HG02610 (cell line): ENCODE measurements around the gene CSTA.
A peak's percentile ranks its signal among the peaks of the same experiment; 100 is the strongest.

Experiments used
- ATAC-seq: cut with Tn5 transposase; IDR thresholded peaks from one replicate; pipeline ENCODE4 v1.9.1; 2021; ENCODE audit warnings: mild to moderate bottlenecking, moderate library complexity; ENCODE audit not compliant: unreplicated experiment

CSTA gene

DNA sequence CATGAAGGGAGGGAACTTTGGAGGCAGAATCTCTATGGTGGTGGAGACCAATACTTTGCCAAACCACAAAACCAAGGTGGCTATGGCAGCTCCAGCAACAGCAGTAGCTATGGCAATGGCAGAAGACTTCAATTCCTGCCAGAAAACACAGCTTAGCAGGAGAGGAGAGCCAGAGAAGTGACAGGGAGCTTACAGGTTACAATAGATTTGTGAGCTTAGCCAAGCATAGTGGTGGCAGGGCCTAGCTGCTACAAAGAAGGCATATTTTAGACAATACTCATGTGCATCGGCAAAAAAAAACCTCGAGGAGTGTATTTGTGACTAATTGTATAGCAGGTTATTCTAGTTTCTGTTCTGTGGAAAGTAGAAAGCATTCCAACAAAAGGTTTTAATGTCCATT is 6.4 kb upstream of the CSTA start:
- ATAC-seq, result no peak

DNA sequence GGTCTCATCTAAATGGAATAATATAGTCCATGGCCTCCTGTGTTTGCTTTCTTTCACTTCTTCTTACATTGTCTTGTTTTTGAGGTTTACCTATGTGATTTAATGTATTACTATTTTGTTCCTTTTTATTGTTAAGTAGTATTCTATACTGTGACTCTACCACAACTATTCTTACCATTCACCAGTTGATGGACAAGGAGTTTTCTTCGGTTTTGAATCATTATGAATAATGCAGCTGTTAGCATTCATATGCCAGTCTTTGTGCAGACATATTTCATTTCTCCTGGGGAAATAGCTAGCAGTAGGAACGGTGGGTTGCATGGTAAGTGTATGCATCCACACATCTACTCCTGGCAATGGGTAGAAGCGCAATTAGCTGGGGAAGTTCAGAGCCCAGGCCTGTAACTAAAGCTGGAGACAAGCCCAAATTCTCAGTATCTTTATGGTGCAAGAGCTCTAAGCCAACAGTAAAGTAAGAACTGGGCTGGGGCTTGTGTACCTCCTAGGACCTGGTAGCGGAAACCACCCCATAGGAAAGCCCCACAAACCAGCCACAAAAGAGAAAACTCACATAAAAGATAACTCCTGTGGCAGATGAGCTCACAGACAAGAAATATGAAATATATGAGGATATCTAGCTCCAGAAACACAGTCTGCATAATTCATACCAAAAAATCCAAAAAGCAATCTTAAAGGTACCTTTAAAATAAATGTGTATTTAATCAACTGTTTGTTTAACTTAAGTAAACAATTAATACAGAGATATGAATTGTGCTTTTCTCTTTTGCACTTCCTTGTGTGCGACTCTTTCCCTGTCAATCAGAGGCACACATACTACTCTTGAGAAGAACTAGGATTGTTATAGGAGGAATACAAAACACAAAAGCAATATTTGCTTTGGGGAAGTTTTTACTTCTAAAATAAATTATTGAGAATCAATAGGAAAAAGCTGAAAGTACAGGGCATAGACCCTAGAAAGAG is 2.7 kb upstream of the CSTA start:
- ATAC-seq, result peak; percentile 88

DNA sequence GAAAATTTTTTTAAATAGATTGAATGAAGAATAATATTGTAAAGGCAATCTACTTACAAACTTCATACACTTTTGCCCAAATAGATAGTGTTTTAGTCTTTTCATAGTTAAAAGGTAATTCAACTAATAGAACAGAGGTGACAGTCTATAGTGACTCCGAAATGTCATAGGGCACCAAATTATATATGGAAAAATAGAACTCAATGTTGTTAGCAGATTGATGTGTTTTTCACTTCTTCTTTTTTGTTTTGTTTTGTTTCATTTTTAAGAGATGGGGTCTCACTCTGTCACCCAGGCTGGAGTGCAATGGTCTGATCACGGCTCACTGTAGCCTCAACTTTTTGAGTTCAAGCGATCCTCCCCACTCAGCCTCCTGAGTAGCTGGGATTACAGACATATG is 721 bp downstream of the CSTA start:
- no peak for ATAC-seq

DNA sequence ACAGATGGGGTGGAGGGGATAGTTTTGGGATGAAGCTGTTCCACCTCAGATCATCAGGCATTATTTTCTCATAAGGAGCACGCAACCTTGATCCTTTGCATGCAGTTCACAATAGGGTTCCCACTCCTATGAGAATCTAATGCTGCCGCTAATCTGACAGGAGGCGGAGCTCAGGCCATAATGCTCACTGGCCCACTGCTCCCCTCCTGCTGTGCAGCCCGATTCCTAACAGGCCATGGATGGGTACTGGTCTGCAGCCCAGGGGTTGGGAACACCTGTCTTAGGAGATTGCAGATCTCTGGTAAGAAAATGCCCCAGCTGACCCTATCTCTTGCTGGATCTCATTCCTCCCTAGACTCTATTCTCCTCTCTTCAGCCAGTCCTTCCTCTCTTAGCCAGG is 6.8 kb downstream of the CSTA start:
- ATAC-seq, result no peak

DNA sequence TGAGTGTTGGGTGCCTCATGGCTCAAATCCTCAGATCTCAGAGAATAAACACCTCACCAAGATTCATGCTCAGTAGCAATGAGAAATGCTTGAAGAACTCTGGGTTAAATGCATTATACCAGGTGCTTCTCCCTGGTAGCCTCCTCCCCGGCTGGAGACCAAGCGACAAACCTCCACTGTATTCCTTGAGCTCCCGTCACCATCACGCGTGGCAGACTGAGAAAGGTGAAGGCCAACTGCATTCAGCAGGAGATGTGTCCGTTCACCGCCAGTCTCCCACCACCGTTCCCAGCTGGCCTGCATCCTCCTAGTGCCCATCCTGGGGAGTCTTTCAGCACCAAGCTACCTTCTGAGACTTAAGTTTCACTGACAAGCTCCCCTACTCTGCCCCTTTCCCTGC is 7.5 kb downstream of the CSTA start:
- no peak for ATAC-seq

DNA sequence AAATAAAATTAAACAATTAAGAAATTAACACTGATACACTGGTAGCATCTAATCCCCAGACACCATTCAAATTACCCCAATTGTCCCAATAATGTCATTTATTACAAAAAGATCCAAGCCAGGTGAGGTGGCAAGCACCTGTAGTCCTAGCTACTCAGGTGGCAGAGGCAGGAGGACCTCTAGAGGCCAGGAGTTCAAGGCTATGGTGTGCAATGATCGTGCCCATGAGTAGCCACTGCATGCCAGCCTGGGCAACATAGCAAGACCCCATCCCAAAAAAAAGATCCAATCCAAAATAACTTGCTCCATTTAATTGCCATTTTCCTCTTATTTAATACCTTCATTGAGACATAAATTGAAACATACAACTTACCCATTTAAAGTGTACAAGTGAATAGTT is 17.8 kb downstream of the CSTA start:
- ATAC-seq, result no peak

DNA sequence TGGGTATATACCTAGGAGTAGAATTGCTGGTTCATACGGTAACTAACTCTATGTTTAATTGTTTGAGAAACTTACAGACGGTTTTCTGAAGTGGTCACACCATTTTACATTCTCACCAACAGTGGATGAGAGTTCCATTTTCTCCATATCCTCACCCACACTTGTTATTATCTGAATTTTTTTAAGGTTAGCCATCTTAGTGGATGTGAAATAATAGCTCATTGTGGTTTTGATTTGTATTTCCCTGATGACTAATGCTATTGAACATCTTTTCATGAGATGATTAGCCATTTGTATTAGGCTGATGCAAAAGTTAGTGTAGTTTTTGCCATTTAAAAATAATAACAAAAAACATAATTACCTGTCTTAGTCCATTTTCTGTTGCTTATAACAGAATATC is 18.6 kb downstream of the CSTA start:
- ATAC-seq, result no peak

DNA sequence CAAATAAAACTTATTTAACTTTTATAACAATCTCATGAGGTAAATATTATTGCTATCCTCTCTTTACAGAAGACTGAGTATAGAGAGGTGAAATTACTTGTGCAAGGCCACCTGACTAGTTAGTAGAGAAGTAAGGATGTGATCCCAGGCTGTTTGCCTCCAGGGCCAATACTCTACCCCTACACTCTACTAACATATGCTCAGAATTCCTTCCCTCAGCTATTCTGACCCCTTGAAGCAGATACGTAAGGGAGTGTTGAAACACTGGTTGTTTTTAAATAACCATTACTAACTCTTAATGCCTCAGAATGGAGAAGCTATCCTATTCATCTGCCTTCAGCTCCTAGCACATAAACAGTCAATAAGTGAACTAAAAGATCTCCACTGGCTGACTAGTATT is 24.1 kb downstream of the CSTA start:
- ATAC-seq, result no peak

DNA sequence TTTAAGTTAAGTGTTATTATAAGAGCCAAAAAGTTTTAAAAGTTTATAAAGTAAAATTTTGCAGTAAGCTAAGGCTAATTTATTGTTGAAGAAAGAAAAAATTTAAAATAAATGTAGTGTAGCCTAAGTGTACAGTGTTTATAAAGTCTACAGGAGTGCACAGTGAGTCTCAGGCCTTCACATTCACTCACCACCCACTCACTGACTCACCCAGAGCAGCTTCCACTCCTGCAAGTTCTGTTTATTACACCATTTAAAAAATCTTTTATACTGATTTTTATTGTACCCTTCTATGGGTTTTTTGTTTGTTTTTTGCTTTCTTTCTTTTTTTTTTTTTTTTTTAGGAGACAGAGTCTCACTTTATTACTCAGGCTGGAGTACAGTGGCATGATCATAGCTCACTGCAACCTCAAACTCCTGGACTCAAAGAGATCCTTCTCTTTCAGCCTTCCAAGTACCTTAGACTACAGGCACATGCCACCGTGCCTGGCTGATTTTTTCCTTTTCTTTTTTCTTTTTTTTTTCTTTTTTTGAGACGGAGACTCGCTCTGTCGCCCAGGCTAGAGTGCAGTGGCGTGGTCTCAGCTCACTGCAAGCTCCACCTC is 25.9 kb downstream of the CSTA start:
- ATAC-seq, result no peak

DNA sequence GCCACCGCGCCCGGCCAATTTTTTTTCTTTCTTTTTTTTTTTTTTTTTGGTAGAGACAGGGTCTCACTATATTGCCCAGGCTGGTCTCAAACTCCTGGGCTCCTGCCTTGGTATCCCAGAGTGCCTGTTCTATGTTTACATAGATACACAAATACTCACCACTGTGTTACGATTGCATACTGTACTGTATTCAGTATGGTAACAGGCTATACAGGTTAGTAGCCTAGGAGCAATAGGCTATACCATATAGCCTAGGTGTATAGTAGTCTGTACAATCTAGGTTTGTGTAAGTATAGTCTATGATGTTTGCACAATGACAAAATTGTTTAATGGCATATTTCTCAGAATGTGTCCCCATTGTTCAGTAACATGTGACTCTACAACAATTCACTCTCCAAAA is 26.6 kb downstream of the CSTA start:
- no peak for ATAC-seq

DNA sequence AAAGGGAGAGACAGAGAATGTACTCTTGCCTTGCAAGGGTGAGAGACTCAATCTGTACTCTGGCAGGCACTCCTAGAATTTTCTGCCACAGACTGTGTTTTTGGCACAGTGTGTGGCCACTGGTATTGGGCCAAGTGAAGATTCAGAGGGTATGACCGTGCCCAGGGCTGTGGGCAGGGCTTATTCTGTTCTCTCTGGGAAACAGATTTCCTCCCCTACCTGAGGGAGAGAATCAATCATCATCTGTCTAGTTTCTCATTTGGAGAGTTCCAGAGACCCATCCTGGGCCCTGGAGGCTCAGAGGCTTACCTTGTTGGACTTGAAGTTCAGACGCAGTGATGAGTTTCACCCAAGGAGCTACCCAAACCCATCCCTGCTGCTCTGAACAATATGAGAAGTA is 28.2 kb downstream of the CSTA start:
- ATAC-seq, result no peak

DNA sequence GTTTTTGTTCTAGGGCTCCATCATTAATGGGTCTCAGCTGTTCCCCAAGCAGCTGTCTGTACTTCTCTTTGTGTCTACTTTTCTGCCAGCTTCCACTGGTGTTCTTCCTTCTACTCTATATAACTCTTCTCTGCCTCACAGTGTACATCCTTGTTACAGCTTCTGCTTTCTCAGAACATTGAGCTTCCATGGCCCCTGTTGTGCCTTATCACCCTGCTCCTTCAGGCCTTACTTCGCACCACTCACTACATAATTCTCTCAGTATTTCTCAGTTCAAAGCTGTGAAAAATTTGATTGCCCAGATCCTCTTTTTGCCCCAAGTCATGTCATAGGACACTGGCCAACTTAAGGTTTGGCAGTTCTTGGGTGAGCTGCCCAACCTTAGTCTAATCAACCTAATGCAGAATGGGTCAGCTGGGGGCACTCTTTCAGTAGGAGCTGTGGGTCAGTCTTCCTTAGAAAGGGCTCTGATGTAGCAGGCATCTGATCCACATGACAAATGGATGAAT is 28.9 kb downstream of the CSTA start:
- no peak for ATAC-seq

DNA sequence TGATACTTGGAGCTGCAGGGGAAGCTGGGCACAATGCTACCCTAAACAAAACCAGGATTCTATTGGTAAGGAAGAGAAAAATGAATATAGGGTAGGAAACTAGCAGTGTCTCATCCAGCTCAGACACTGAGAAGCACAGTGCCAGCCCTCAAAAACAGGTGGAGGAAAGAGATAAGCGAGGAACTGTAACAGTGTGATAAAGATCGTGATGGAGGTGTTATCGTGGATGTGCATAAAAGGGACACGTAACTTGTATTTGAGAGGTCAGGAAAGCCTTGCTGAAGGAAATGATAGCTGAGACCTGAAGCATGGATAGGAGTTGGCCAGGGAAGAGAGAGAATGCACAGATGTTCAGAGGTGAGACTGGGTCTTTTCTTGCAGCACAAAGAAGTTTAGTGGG is 30.6 kb downstream of the CSTA start:
- no peak for ATAC-seq

DNA sequence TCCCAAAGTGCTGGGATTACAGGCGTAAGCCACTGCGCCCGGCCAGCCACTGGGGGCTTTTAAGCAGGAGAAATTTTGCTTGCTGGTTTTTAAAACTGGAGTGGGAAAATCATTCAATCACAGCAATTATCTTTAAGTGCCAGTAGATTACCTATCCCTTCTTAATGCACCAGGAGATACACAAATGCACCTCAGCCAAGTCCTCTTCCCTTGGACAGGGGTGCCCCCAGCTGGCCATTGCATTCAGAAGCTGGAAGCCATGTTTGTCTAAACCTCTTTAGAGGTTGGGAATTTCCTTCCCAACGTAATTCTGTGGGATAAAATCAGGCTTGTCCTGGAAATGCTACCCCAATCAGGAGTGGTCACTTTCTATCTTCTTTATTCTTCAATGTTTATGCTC is 31.4 kb downstream of the CSTA start:
- no peak for ATAC-seq

DNA sequence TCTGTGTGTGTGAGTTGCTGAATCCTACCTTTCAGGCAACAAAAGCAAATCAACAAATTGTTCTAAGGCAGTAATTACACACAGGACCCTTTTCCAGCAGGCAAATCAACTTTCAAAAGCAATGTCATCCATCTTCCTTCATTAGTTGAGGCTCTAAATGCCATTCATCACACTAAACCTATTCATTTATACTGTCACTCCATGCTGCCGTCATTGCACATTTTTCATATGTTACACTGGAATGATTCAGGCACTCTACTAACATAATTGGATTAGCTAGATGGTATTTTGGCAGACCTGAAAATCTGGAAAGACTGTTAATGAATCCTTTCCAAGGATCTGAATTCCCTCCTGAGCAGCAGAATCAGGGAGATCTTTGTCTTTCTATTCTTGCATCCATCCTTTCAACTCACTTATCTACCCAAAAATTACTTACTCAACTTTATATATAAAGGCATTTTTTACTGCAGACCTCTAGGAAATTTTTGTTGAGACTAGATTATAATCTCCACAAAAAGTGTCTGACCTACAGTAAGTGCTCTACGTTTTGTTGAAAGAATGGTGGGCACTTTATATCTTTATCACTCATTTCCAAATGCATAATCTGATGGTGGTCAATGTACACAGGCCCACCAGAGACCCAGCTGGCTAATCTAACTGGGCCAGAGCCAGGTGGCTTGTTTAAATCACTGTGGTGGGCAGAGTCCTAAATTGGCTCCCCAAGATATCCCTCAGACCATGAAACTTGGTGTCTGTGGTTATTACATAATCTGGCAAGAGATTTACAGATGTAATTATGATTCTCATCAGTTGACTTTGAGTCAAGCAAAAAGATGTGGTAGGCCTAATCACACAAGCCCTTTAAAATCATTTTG is 33.0 kb downstream of the CSTA start:
- no peak for ATAC-seq

DNA sequence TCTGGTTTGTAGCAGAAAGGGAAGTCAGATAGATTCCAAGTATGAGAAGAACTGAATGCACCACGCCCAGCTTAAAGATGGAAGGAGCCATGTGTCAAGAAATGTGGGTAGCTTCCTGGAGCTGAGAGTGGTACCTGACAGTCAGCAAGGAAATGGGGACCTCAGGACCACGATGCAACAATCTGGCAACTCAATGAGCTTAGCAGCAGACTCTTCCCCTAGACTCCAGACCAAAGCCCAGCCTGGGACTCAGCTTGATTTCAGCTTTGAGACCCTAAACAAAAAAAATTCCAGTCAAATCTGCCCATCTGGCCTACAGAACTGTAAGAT is 33.6 kb downstream of the CSTA start:
- ATAC-seq, result no peak

DNA sequence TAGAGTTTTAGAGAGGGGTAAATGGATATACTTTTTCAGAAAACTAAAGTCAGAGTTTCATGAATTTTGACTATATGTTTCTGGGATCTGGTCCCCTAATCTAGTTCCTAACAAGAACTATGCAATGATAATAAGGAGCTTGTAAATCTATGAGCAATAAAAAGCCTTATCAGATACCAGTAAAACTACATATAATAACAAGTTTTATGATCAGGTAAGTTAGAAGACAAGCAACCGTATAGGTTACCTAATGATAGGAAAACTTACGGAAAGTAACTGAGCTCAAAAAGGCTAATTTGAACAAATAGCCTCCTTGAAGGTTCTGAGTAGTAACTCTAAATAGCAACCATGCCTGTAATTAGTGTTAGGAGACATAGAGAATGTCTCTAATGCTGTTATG is 37.0 kb downstream of the CSTA start:
- ATAC-seq, result no peak

DNA sequence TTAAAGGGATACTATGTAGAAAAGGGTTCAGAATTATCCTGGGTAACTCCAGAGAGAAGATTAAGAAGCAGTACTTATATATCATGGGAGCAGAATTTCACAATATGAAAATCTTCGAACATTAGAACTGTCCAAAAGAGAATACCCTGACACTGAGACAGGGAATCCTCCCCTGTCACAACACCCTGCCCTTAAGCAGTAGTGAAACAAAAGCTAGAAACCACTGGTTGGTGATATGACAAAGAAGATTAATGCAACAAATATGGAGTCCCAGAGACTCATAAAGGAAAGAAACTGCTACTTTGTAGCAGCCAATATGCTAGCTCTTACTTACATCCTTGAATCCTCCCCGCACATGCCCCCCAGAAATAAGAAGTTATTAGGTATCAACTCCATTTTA is 39.4 kb downstream of the CSTA start:
- no peak for ATAC-seq

DNA sequence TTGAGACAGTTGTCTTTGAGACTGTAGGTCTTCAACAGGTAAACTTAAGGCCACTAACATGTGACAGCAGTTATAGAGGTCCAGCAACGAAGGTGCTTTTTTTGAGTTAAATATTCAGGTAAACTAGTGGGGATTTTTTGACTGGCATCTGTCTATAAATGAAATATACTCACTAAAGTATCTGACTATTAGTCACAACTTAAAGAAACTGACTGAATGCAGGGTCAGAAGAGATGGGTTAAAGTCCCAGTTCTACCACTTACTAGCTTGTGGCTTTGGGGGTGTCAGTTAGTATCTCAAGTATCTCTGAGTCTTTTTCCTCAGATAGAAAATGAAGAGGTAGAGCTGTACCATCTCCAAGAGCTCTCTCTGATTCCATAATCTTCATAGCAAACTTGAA is 40.0 kb downstream of the CSTA start:
- peak; percentile 77 for ATAC-seq

DNA sequence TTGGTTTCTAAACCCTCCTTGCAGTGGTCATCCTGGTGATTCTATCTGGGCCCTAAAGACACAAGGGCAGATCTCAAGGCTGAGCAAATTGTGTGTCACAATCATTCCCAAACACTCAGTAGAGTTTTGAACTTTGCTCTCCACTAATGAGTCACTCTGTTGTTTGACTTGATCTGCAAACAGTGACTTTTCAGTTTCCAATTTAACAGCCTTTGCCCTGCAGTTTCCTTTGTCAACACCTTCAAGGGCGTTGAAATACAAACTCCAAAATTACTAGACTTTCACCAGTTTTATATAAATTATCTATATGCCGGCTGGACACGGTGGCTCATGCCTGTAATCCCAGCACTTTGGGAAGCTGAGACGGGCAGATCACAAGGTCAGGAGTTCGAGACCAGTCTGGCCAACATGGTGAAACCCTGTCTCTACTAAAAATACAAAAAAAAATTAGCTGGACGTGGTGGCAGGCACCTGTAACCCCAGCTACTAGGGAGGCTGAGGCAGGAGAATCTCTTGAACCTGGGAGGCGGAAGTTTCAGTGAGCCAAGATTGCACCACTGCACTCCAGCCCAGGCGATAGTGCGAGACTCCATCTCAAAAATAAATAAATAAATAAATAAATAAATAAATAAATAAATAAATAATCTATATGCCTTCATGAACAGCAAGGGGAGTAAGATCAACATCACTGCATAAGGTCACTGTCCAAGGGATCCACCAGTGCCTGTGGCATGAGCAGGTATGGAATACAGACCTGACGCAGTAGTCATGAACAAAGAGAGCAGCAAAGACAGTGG is 40.7 kb downstream of the CSTA start:
- peak; percentile 72 for ATAC-seq

DNA sequence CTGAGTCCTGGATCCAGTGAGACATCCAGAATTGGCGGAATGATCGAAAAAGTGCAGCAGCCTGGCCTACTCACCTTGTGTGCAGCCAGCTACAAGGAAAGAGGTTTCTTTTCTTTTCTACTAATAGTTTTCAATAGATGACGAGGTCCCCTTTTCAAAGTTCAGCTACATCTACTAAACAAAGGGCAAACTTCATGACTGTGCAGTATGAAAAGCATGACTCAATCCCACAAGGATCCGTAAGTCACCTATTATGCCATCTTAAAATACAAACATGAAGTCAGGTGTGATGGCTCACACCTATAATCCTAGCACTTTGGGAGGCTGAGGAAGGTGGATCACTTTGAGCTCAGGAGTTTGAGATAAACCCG is 41.3 kb downstream of the CSTA start:
- no peak for ATAC-seq
